Erythroblast (primary cell): Measurements from ENCODE around the gene KRTAP17-1.

ENCODE experiments used
- GATA1 ChIP-seq: IDR thresholded peaks from 2 replicates; pipeline ENCODE4 v1.6.1; 2011; ENCODE audit warnings: low read depth, mild to moderate bottlenecking, control low read depth, low read length, moderate library complexity
- POLR2A ChIP-seq: IDR thresholded peaks from 2 replicates; pipeline ENCODE4 v1.6.1; 2011; ENCODE audit warnings: mild to moderate bottlenecking, low read length

- no peak for TF ChIP-seq POLR2A
- TF ChIP-seq GATA1: no peak
Observed at GRCh38 chr17:41325126-41325525, 9.6 kb upstream of the KRTAP17-1 start.
